Small intestine (tissue), 7 donors: ENCODE results near the gene TENT5C. TPM values are rescaled to one million over a fixed set of nuclear protein-coding genes. Genes with fewer than 3 reads are reported as not detected.

Source experiments
- DNase-seq, 2 donors: peaks; one replicate each; pipeline versions ENCODE4 v3.0.0 to v3.0.0-alpha.2; 2013
- FAIRE-seq: peaks from 2 replicates; lab custom pipeline; 2012; peaks lifted over from hg19 to GRCh38; lab: Jason Lieb, UNC
- H3K27ac ChIP-seq, 3 donors: one replicate each; pipeline ENCODE4 v1.5.1; 2013; ENCODE audit warnings: low read length in 2 of 3, mild to moderate bottlenecking in 2 of 3, control low read depth in 1 of 3, inconsistent platforms in 1 of 3, low read depth in 1 of 3, moderate library complexity in 1 of 3
- H3K27me3 ChIP-seq, 3 donors: one replicate each; pipeline ENCODE4 v1.6.1; 2013; ENCODE audit warnings: low read length in 3 of 3, inconsistent platforms in 1 of 3; ENCODE audit not compliant: control insufficient read depth in 3 of 3, insufficient read depth in 3 of 3
- H3K36me3 ChIP-seq, 3 donors: one replicate each; pipeline ENCODE4 v1.6.1; 2013; ENCODE audit warnings: low read length in 3 of 3, inconsistent platforms in 1 of 3, low read depth in 1 of 3, mild to moderate bottlenecking in 1 of 3, moderate library complexity in 1 of 3; ENCODE audit not compliant: control insufficient read depth in 3 of 3, insufficient read depth in 2 of 3
- H3K4me1 ChIP-seq, 3 donors: one replicate each; pipeline ENCODE4 v1.6.1; 2013; ENCODE audit warnings: low read length in 2 of 3, inconsistent platforms in 1 of 3, low read depth in 1 of 3, mild to moderate bottlenecking in 1 of 3, moderate library complexity in 1 of 3; ENCODE audit not compliant: control insufficient read depth in 3 of 3, insufficient read depth in 2 of 3
- H3K4me3 ChIP-seq, 3 donors: one replicate each; pipeline ENCODE4 v1.5.1; 2013; ENCODE audit warnings: low read length in 3 of 3, control low read depth in 1 of 3, inconsistent platforms in 1 of 3, low read depth in 1 of 3, mild to moderate bottlenecking in 1 of 3, moderate library complexity in 1 of 3
- H3K9me3 ChIP-seq, 2 donors: one replicate each; pipeline ENCODE4 v1.6.1; 2013; ENCODE audit warnings: low read depth in 1 of 2, low read length in 1 of 2; ENCODE audit not compliant: control insufficient read depth in 2 of 2, insufficient read depth in 1 of 2
- WGBS, 3 donors: extraction: QIAGEN DNeasy Blood & Tissue Kit; methylation state at CpG; one replicate each; pipeline ENCODE4 v1.1.7; 2013; 5-methylcytosine and 5-hydroxymethylcytosine counted together
- polyA plus RNA-seq, 4 donors: library from polyadenylated mRNA; stranded (reverse) in 3 of 4; unstranded in 1 of 4; fragments of 200-250 nt in 3 of 4; fragments of 120-200 nt in 1 of 4; gene quantifications; one replicate each; pipeline versions ENCODE4 v1.2.1 to v1.2.3, GENCODE V29; 2013
- donor health status: healthy with polysubstance abuse.
- donor health status: control.
- donor health status: control.
- donor health status: Bipolar disorder and iron deficiency.
- donor health status: healthy.

The TENT5C gene
- polyA plus RNA-seq, 4 donors: 2.2 to 13.5 (median 3.9) TPM

GRCh38 chr1:117582451-117582850 is 23.4 kb upstream of the TENT5C start:
- DNase-seq: no peak
- H3K36me3 ChIP-seq: no peaks in the 10 kb centered on the region
- no peaks in the 10 kb centered on the region for H3K4me1 ChIP-seq
- no peak overlapping the region for H3K27ac ChIP-seq
- no peak for FAIRE-seq
- H3K4me3 ChIP-seq: no peak overlapping the region
- no peaks in the 10 kb centered on the region for H3K27me3 ChIP-seq
- WGBS, 3 donors: 69 to 91% (median 77%) methylated on average over 3 of the region's 3 CpGs
- no peaks in the 10 kb centered on the region for H3K9me3 ChIP-seq

GRCh38 chr1:117583247-117583646 is 22.6 kb upstream of the TENT5C start:
- H3K27ac ChIP-seq: no peak overlapping the region
- FAIRE-seq (no peak), DNase-seq (no peak)
- H3K4me1 ChIP-seq: no peaks in the 10 kb centered on the region
- no peak overlapping the region for H3K4me3 ChIP-seq
- no peaks in the 10 kb centered on the region for H3K9me3 ChIP-seq
- WGBS, 3 donors: 94 to 96% (median 94%) methylated on average over 6 of the region's 6 CpGs
- no peaks in the 10 kb centered on the region for H3K36me3 ChIP-seq
- no peaks in the 10 kb centered on the region for H3K27me3 ChIP-seq

GRCh38 chr1:117584181-117584580 is 21.7 kb upstream of the TENT5C start:
- 93 to 95% (median 94%) methylated on average over 6 of the region's 6 CpGs for WGBS, 3 donors
- no peak for FAIRE-seq
- Histone ChIP-seq H3K27me3 (no peaks in the 10 kb centered on the region), H3K27ac (no peak overlapping the region), H3K4me1 (no peaks in the 10 kb centered on the region), H3K9me3 (no peaks in the 10 kb centered on the region), H3K36me3 (no peaks in the 10 kb centered on the region), H3K4me3 (no peak overlapping the region)
- DNase-seq: no peak

GRCh38 chr1:117585086-117585485 is 20.8 kb upstream of the TENT5C start:
- Histone ChIP-seq H3K27ac (no peak overlapping the region), H3K27me3 (no peaks in the 10 kb centered on the region), H3K4me3 (no peak overlapping the region), H3K9me3 (no peaks in the 10 kb centered on the region), H3K4me1 (peaks cover 0 to 3% (median 0%) of the 10 kb centered on the region in 3 donors), H3K36me3 (no peaks in the 10 kb centered on the region)
- FAIRE-seq (no peak), DNase-seq (no peak)
- WGBS, 3 donors: 93 to 95% (median 94%) methylated on average over 8 of the region's 8 CpGs

- H3K4me3 ChIP-seq: no peak overlapping the region
- no peak overlapping the region for H3K27ac ChIP-seq
- H3K27me3 ChIP-seq: no peaks in the 10 kb centered on the region
- no peak for DNase-seq
- no peaks in the 10 kb centered on the region for H3K9me3 ChIP-seq
- H3K36me3 ChIP-seq: no peaks in the 10 kb centered on the region
- WGBS, 3 donors: 93 to 97% (median 96%) methylated on average over 1 of the region's 1 CpG
- FAIRE-seq: no peak
- H3K4me1 ChIP-seq: peaks cover 0 to 3% (median 0%) of the 10 kb centered on the region in 3 donors
These were observed 19.5 kb upstream of the TENT5C start for GRCh38 chr1:117586337-117586736.

GRCh38 chr1:117586747-117587498 is 18.9 kb upstream of the TENT5C start:
- no peak for DNase-seq
- no peak for FAIRE-seq

GRCh38 chr1:117587499-117588356 is 18.1 kb upstream of the TENT5C start:
- Histone ChIP-seq H3K4me1 (peaks cover 0 to 3% (median 0%) of the 10 kb centered on the region in 3 donors), H3K9me3 (no peaks in the 10 kb centered on the region), H3K36me3 (no peaks in the 10 kb centered on the region), H3K27me3 (no peaks in the 10 kb centered on the region), H3K4me3 (no peak overlapping the region), H3K27ac (no peak overlapping the region)
- FAIRE-seq (no peak), DNase-seq (no peak)
- WGBS, 3 donors: 86 to 90% (median 87%) methylated on average over 14 of the region's 14 CpGs

More at GRCh38 chr1:117586747-117587498, 18.9 kb upstream of the TENT5C start:
- H3K4me1 ChIP-seq: peaks cover 0 to 3% (median 0%) of the 10 kb centered on the region in 3 donors
- H3K27me3 ChIP-seq: no peaks in the 10 kb centered on the region
- no peaks in the 10 kb centered on the region for H3K9me3 ChIP-seq
- H3K4me3 ChIP-seq: no peak overlapping the region
- no peaks in the 10 kb centered on the region for H3K36me3 ChIP-seq
- WGBS, 3 donors: 81 to 82% (median 81%) methylated on average over 13 of the region's 13 CpGs
- H3K27ac ChIP-seq: no peak overlapping the region

GRCh38 chr1:117589544-117589943 is 16.3 kb upstream of the TENT5C start:
- DNase-seq (peak; percentile 37 to 52), FAIRE-seq (no peak)
- Histone ChIP-seq H3K9me3 (no peaks in the 10 kb centered on the region), H3K27ac (peak overlapping the region in 1 of 3 donors; percentile 3), H3K4me3 (no peak overlapping the region), H3K27me3 (no peaks in the 10 kb centered on the region), H3K36me3 (no peaks in the 10 kb centered on the region), H3K4me1 (peaks cover 0 to 3% (median 0%) of the 10 kb centered on the region in 3 donors)
- 63 to 76% (median 70%) methylated on average over 2 of the region's 2 CpGs for WGBS, 3 donors
